Neural cell (in vitro differentiated cells): ENCODE data around the gene SERINC2. TPM values are rescaled to one million over a fixed set of nuclear protein-coding genes. Genes with fewer than 3 reads are reported as not detected.
"Not testable (repeated sequence)": the region's sequence is repeated elsewhere in the genome, so short reads cannot be mapped to it uniquely, and the experiment has no call there.

Experiments
- H2AFZ ChIP-seq: fragments of 200-600, 300-800 bp; sonication (generic), shearing (Covaris generic); 2 replicates; pipeline ENCODE4 v1.6.0; 2014; ENCODE audit warnings: low read depth, mild to moderate bottlenecking, antibody characterized with exemption, low read length, moderate library complexity
- H3F3A ChIP-seq: fragments of 200-600 bp; shearing (Covaris generic); 2 replicates; pipeline ENCODE4 v1.6.1; 2016; ENCODE audit warnings: mild to moderate bottlenecking, moderate library complexity, mixed read lengths, antibody characterized with exemption, low read length; ENCODE audit not compliant: insufficient read depth, poor library complexity, severe bottlenecking
- H3K27ac ChIP-seq: fragments of 200-600, 300-800 bp; sonication (generic), shearing (Covaris generic); 2 replicates; pipeline ENCODE4 v1.5.1; 2014; ENCODE audit warnings: mild to moderate bottlenecking, low read length, moderate library complexity
- H3K27me3 ChIP-seq: fragments of 300-800, 200-600 bp; sonication (generic), shearing (Covaris generic); 2 replicates; pipeline ENCODE4 v1.6.0; 2014; ENCODE audit warnings: mild to moderate bottlenecking, low read depth, low read length, moderate library complexity; ENCODE audit not compliant: insufficient read depth
- H3K36me3 ChIP-seq: fragments of 300-800, 200-600 bp; sonication (generic), shearing (Covaris generic); 2 replicates; pipeline ENCODE4 v1.5.1; 2014; ENCODE audit warnings: mild to moderate bottlenecking, antibody characterized with exemption, low read length, moderate library complexity; ENCODE audit not compliant: insufficient read depth
- H3K4me2 ChIP-seq: fragments of 300-800, 200-600 bp; sonication (generic), shearing (Covaris generic); 2 replicates; pipeline ENCODE4 v1.6.0; 2014; ENCODE audit warnings: mild to moderate bottlenecking, low read length
- H3K4me3 ChIP-seq: fragments of 300-800, 200-600 bp; sonication (generic), shearing (Covaris generic); 2 replicates; pipeline ENCODE4 v1.5.1; 2014; ENCODE audit warnings: mild to moderate bottlenecking, low read length, moderate library complexity
- H3K79me2 ChIP-seq: fragments of 200-600 bp; shearing (Covaris generic); replicated peaks from 2 replicates; pipeline ENCODE4 v1.6.0; 2014; ENCODE audit warnings: mild to moderate bottlenecking, low read length, moderate library complexity; ENCODE audit not compliant: insufficient read depth
- H3K9ac ChIP-seq: fragments of 300-800, 200-600 bp; sonication (generic), shearing (Covaris generic); 2 replicates; pipeline ENCODE4 v1.6.1; 2016; ENCODE audit warnings: mild to moderate bottlenecking, low read length, mixed read lengths
- H3K9me2 ChIP-seq: fragments of 200-600 bp; shearing (Covaris generic); 2 replicates; pipeline ENCODE4 v1.6.1; 2016; ENCODE audit warnings: mild to moderate bottlenecking, low read length, mixed read lengths; ENCODE audit not compliant: insufficient read depth
- H3K9me3 ChIP-seq: fragments of 200-600, 300-800 bp; sonication (generic), shearing (Covaris generic); 2 replicates; pipeline ENCODE4 v1.6.1; 2016; ENCODE audit warnings: mild to moderate bottlenecking, mixed run types, low read length, moderate library complexity, mixed read lengths
- H4K20me1 ChIP-seq: fragments of 200-600 bp; shearing (Covaris generic); 2 replicates; pipeline ENCODE4 v1.6.1; 2016; ENCODE audit warnings: mild to moderate bottlenecking, mixed run types; ENCODE audit not compliant: insufficient read depth
- EP300 ChIP-seq: fragments of 450-650 bp; conservative IDR thresholded peaks from 2 replicates; pipeline ENCODE4 v1.6.1; 2014; ENCODE audit warnings: antibody characterized with exemption, mild to moderate bottlenecking, moderate library complexity; ENCODE audit not compliant: poor library complexity, severe bottlenecking
- EZH2 ChIP-seq: fragments of 200-600, 300-800 bp; shearing (Covaris generic), sonication (generic); IDR thresholded peaks from 2 replicates; pipeline ENCODE4 v1.6.1; 2014; ENCODE audit warnings: antibody characterized with exemption, low read length, borderline replicate concordance, mild to moderate bottlenecking; ENCODE audit not compliant: insufficient read depth, poor library complexity, severe bottlenecking
- MXI1 ChIP-seq: fragments of 450-650 bp; conservative IDR thresholded peaks from 2 replicates; pipeline ENCODE4 v1.6.1; 2014; ENCODE audit warnings: antibody characterized with exemption, mild to moderate bottlenecking; ENCODE audit not compliant: poor library complexity, severe bottlenecking
- POLR2AphosphoS5 ChIP-seq: IDR thresholded peaks from 2 replicates; pipeline ENCODE4 v1.6.1; 2012
- RAD21 ChIP-seq: fragments of 450-650 bp; conservative IDR thresholded peaks from 2 replicates; pipeline ENCODE4 v1.6.1; 2014; ENCODE audit warnings: antibody characterized with exemption, mild to moderate bottlenecking, moderate library complexity
- SMC3 ChIP-seq: fragments of 450-650 bp; conservative IDR thresholded peaks from 2 replicates; pipeline ENCODE4 v1.6.1; 2014; ENCODE audit warnings: antibody characterized with exemption, mild to moderate bottlenecking, moderate library complexity; ENCODE audit not compliant: poor library complexity
- TAF1 ChIP-seq: IDR thresholded peaks from 2 replicates; pipeline ENCODE4 v1.6.1; 2012; ENCODE audit warnings: low read depth
- polyA plus RNA-seq: library from polyadenylated mRNA; depleted of rRNA; stranded (reverse); fragments of >200 nt; gene quantifications from 2 replicates; pipeline ENCODE4 v1.2.3, GENCODE V29; 2014
- TF ChIP-seq, protein P1 (sequence below): fragments of 450-650 bp; IDR thresholded peaks from 2 replicates; pipeline ENCODE4 v1.5.1; 2014; ENCODE audit warnings: antibody characterized with exemption, mild to moderate bottlenecking, moderate library complexity; ENCODE audit not compliant: poor library complexity, severe bottlenecking
- TF ChIP-seq, protein P2 (sequence below): IDR thresholded peaks from 2 replicates; pipeline ENCODE4 v1.6.1; 2012; ENCODE audit warnings: borderline replicate concordance

SERINC2 gene
- polyA plus RNA-seq, 1 donor from 2014 or later, result 8.6 TPM

DNA sequence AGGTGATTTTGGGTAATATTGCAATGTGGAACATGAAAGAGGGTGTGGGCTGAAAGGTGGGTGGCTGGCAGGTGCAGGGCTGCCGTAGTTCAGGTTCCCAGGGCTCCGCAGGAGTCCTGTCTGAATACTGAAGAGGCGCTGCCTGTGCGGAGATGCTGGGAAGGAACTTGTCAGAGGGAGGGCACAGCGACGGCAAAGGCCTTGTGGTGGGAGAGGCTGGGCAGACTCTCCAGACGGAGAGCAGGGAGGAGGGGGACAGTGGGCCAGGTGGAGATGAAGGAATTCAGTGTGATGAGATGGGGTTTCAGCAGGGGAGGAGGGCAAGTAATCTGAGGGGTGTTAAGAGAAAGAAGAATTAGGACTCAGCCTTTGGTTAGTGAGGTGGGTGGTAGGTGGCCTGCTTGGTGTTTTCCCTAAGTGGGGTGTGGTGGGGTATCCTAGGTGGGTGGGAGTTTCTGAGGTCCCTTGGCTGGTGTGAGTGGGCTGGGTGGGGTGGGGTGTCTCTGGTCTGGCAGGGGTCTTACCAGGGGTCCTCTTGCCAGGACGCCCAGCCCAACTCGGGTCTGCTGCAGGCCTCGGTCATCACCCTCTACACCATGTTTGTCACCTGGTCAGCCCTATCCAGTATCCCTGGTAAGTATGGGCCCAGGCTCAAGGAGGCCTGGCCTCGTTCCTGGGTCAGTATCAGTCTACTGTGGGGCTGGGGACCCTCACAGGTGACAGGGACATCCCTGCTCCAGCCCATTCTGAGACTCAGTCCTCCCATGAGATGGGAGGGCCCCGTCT is 15.6 kb downstream of the SERINC2 start:
- Histone ChIP-seq H3K4me2 (no peak overlapping the region), H3K79me2 (no peaks in the 10 kb centered on the region), H4K20me1 (no peaks in the 10 kb centered on the region), H3K9me2 (no peaks in the 10 kb centered on the region), H3K4me3 (no peak overlapping the region), H3K9me3 (no peaks in the 10 kb centered on the region), H3K9ac (no peak overlapping the region), H2AFZ (no peak overlapping the region), H3K27ac (no peak overlapping the region), H3K36me3 (no peaks in the 10 kb centered on the region), H3K27me3 (no peaks in the 10 kb centered on the region), H3F3A (no peaks in the 10 kb centered on the region)
- TF ChIP-seq EZH2 (no peak), RAD21 (no peak), MXI1 (no peak), POLR2AphosphoS5 (no peak), EP300 (no peak), TAF1 (no peak), SMC3 (no peak)
- TF ChIP-seq, protein P1, sequence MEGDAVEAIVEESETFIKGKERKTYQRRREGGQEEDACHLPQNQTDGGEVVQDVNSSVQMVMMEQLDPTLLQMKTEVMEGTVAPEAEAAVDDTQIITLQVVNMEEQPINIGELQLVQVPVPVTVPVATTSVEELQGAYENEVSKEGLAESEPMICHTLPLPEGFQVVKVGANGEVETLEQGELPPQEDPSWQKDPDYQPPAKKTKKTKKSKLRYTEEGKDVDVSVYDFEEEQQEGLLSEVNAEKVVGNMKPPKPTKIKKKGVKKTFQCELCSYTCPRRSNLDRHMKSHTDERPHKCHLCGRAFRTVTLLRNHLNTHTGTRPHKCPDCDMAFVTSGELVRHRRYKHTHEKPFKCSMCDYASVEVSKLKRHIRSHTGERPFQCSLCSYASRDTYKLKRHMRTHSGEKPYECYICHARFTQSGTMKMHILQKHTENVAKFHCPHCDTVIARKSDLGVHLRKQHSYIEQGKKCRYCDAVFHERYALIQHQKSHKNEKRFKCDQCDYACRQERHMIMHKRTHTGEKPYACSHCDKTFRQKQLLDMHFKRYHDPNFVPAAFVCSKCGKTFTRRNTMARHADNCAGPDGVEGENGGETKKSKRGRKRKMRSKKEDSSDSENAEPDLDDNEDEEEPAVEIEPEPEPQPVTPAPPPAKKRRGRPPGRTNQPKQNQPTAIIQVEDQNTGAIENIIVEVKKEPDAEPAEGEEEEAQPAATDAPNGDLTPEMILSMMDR, result no peak
- TF ChIP-seq, protein P2, sequence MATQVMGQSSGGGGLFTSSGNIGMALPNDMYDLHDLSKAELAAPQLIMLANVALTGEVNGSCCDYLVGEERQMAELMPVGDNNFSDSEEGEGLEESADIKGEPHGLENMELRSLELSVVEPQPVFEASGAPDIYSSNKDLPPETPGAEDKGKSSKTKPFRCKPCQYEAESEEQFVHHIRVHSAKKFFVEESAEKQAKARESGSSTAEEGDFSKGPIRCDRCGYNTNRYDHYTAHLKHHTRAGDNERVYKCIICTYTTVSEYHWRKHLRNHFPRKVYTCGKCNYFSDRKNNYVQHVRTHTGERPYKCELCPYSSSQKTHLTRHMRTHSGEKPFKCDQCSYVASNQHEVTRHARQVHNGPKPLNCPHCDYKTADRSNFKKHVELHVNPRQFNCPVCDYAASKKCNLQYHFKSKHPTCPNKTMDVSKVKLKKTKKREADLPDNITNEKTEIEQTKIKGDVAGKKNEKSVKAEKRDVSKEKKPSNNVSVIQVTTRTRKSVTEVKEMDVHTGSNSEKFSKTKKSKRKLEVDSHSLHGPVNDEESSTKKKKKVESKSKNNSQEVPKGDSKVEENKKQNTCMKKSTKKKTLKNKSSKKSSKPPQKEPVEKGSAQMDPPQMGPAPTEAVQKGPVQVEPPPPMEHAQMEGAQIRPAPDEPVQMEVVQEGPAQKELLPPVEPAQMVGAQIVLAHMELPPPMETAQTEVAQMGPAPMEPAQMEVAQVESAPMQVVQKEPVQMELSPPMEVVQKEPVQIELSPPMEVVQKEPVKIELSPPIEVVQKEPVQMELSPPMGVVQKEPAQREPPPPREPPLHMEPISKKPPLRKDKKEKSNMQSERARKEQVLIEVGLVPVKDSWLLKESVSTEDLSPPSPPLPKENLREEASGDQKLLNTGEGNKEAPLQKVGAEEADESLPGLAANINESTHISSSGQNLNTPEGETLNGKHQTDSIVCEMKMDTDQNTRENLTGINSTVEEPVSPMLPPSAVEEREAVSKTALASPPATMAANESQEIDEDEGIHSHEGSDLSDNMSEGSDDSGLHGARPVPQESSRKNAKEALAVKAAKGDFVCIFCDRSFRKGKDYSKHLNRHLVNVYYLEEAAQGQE, result no peak

DNA sequence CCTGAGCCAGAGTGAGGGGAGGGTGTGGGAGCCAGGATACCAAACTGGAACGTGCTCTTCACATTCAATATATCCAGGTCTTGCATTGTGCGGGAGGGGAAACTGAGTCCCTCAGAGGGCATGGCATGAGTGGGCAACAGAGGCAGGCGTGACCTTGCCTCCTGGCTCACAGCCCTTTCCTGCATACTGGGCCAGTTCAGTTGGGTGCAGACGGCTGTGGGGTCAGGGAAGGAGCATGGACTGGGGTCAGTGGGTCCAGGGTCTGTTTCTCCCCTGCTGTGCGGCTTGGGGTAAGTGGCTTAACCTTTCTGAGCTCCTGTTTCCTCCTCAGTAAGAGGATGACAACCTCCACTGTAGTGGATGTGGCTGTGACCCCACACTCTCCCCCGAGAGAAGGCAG is 16.6 kb downstream of the SERINC2 start:
- H3K36me3 ChIP-seq, result no peaks in the 10 kb centered on the region
- H3F3A ChIP-seq, result no peaks in the 10 kb centered on the region
- no peak overlapping the region for H2AFZ ChIP-seq

DNA sequence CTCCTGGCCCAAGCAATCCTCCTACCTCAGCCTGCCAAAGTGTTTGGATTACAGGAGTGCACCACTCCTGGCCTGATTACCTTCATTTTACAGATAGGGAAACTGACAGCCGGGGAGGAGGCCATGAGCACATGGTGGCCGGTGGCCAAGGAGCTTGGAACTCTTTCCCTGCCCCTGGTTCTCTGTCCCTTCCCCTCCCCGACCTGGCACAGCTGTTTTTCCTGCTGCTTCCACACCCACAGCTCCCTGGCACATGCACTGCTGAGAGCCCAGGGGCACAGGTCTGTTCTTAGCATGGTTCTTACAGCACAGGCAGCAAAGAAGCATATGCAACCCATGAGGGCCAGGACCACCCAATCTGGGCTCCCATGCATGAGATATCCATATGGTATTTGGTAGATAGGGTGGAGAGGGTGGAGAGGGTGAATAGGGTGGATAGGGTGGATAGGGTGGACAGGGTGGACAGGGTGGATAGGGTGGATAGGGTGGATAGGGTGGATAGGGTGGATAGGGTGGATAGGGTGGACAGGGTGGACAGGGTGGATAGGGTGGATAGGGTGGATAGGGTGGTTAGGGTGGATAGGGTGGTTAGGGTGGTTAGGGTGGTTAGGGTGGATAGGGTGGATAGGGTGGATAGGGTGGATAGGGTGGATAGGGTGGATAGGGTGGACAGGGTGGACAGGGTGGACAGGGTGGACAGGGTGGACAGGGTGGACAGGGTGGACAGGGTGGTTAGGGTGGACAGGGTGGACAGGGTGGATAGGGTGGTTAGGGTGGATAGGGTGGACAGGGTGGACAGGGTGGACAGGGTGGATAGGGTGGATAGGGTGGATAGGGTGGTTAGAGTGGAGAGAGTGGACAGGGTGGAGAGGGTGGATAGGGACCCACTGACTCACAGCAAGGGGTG is 18.6 kb downstream of the SERINC2 start:
- H3K4me3 ChIP-seq, H3K9me2 ChIP-seq, H3F3A ChIP-seq, H3K79me2 ChIP-seq, H3K36me3 ChIP-seq, H3K4me2 ChIP-seq, H4K20me1 ChIP-seq, H3K9me3 ChIP-seq, H2AFZ ChIP-seq, H3K27me3 ChIP-seq, H3K27ac ChIP-seq, H3K9ac ChIP-seq: not testable (repeated sequence)

More for the DNA sequence above, 16.6 kb downstream of the SERINC2 start:
- Histone ChIP-seq H4K20me1 (no peaks in the 10 kb centered on the region), H3K4me3 (no peak overlapping the region), H3K9ac (no peak overlapping the region), H3K79me2 (no peaks in the 10 kb centered on the region), H3K9me2 (no peaks in the 10 kb centered on the region), H3K27me3 (no peaks in the 10 kb centered on the region), H3K9me3 (no peaks in the 10 kb centered on the region), H3K27ac (no peak overlapping the region), H3K4me2 (no peak overlapping the region)
- no peak for TF ChIP-seq TAF1
